PC-3 (cell line): ENCODE results near the gene FGFR3. TPM values are rescaled to one million over a fixed set of nuclear protein-coding genes. Genes with fewer than 3 reads are reported as not detected.

ENCODE experiments used
- ATAC-seq: fragments of 200-7000 bp; cut with Tn5 transposase; 2 replicates; pipeline ENCODE4 v1.9.1; 2020; ENCODE audit warnings: mild to moderate bottlenecking, moderate library complexity
- BruUV-seq: library from RNA; stranded (reverse); fragments of 400-500 nt; replicated peaks from 2 replicates; lab custom pipeline; 2021; lab: Mats Ljungman, UMichigan
- CTCF ChIA-PET: fragments of 300-600 bp; sonication (Branson Sonifier 250); formaldehyde crosslinking; loops from one replicate; lab custom pipeline; 2022; ENCODE audit warnings: antibody characterized with exemption; lab: Charles Lee
- POLR2A ChIA-PET: fragments of 300-600 bp; sonication (Branson Sonifier 250); formaldehyde crosslinking; loops from one replicate; lab custom pipeline; 2022; ENCODE audit warnings: antibody characterized with exemption; ENCODE audit not compliant: unreplicated experiment; lab: Charles Lee
- DNase-seq: peaks from one replicate; pipeline ENCODE4 v3.0.0-alpha.2; 2015
- H2AFZ ChIP-seq: fragments of 300-600 bp; sonication (generic); 2 replicates; pipeline ENCODE4 v1.6.0; 2016; ENCODE audit warnings: antibody characterized with exemption, low read length
- H3F3A ChIP-seq: fragments of 300-600 bp; sonication (generic); one replicate; pipeline ENCODE4 v1.6.0; 2017; ENCODE audit warnings: antibody characterized with exemption, low read length, control low read depth, mild to moderate bottlenecking; ENCODE audit not compliant: unreplicated experiment
- H3K27ac ChIP-seq: fragments of 300-600 bp; sonication (generic); 2 replicates; pipeline ENCODE4 v1.5.1; 2016; ENCODE audit warnings: mild to moderate bottlenecking, low read length
- H3K27me3 ChIP-seq: fragments of 300-600 bp; sonication (generic); 2 replicates; pipeline ENCODE4 v1.6.1; 2016; ENCODE audit warnings: low read length, mixed read lengths
- H3K36me3 ChIP-seq: fragments of 300-600 bp; sonication (generic); 2 replicates; pipeline ENCODE4 v1.6.1; 2016; ENCODE audit warnings: low read depth, mixed run types, low read length, mixed read lengths
- H3K4me1 ChIP-seq: fragments of 300-600 bp; sonication (generic); 2 replicates; pipeline ENCODE4 v1.5.1; 2016; ENCODE audit warnings: low read length; ENCODE audit not compliant: insufficient read depth
- H3K4me2 ChIP-seq: fragments of 300-600 bp; sonication (generic); 2 replicates; pipeline ENCODE4 v1.6.0; 2016; ENCODE audit warnings: low read length
- H3K4me3 ChIP-seq: fragments of 300-600 bp; sonication (generic); 2 replicates; pipeline ENCODE4 v1.5.1; 2016; ENCODE audit warnings: mild to moderate bottlenecking, low read length, mixed read lengths
- H3K79me2 ChIP-seq: fragments of 300-600 bp; sonication (generic); 2 replicates; pipeline ENCODE4 v1.6.1; 2017; ENCODE audit warnings: low read length, mixed read lengths
- H3K9ac ChIP-seq: fragments of 300-600 bp; sonication (generic); 2 replicates; pipeline ENCODE4 v1.6.0; 2016; ENCODE audit warnings: mild to moderate bottlenecking, low read length
- H3K9me2 ChIP-seq: fragments of 300-600 bp; sonication (generic); replicated peaks from 2 replicates; pipeline ENCODE4 v1.6.1; 2016; ENCODE audit warnings: mixed run types, low read length, mixed read lengths
- H3K9me3 ChIP-seq: fragments of 300-600 bp; sonication (generic); 2 replicates; pipeline ENCODE4 v1.6.1; 2016; ENCODE audit warnings: low read length, mixed read lengths
- H4K20me1 ChIP-seq: fragments of 300-600 bp; sonication (generic); 2 replicates; pipeline ENCODE4 v1.6.1; 2016; ENCODE audit warnings: low read length, mixed read lengths
- CTCF ChIP-seq: fragments of 300-600 bp; sonication (generic); conservative IDR thresholded peaks from 2 replicates; pipeline ENCODE4 v1.5.1; 2017; ENCODE audit warnings: antibody characterized with exemption, low read depth, mild to moderate bottlenecking, low read length
- EZH2 ChIP-seq: fragments of 300-600 bp; sonication (generic); IDR thresholded peaks from one replicate; pipeline ENCODE4 v1.6.1; 2017; ENCODE audit warnings: antibody characterized with exemption, mild to moderate bottlenecking, low read length; ENCODE audit not compliant: unreplicated experiment
- EZH2phosphoT487 ChIP-seq: fragments of 300-600 bp; sonication (generic); IDR thresholded peaks from 2 replicates; pipeline ENCODE4 v1.6.1; 2018; ENCODE audit warnings: mild to moderate bottlenecking, antibody characterized with exemption, low read length, borderline replicate concordance
- intact Hi-C: fragments of 100-400 bp; cut with micrococcal nuclease; formaldehyde crosslinking; loops from 2 replicates; pipeline ENCODE4 v1.9.0; 2023
- total RNA-seq: library from RNA; depleted of rRNA; stranded (reverse); fragments of >200 nt; gene quantifications from 2 replicates; pipeline ENCODE4 v1.2.3, GENCODE V29; 2014

FGFR3 gene
- total RNA-seq, 1 experiment from 2014 or later = 0.11 TPM

DNA sequence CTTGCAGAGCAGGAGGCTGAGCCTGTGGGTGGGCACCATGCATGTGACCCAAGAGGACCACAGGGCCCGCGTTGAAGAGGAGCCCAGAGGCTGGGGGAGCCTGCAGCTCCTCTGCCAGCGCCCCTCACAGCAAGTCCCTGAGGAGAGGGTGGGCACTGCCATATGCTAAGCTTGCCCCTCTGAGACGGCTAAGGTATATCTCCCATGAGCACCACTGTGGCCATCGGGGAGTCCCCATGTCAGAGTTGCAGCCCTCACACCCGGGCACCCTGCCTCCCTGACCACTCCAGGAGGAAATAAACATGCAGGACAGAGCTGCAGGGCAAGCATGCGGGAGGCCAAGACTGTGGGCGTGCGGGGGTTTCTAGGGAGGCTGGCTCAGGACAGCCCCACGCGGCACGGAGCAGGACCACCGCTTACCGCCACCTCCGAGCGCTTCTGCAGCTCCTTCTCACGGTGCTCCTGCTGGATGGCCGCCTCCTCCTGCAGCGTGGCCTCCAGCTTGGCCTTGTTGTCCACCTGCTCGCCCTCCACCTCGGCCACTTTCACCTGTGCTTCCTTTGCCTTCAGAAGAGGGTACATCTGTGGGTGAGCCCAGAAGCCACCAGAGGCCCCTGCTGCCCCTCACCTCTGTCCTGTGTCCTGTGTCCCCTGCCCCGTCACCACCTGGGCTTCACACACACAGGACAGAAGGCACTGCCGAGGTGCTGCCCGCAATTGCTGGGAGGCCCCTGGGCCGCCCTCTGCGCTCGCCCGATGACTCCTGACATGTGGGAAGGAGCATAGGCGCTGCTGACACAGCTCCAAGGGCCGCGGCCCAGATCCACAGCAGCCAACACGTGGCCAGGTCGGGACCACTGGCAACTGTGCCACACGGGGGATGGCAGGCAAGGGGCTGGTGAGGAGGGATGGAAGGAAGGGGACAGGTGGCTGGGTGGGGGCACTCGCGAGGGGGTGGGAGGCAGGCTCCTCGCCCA, 29.8 kb downstream of the FGFR3 start:
- Histone ChIP-seq H3K79me2 (no peaks in the 10 kb centered on the region), H3K4me3 (no peak overlapping the region), H2AFZ (no peak overlapping the region), H3K27me3 (no peaks in the 10 kb centered on the region), H3K27ac (no peak overlapping the region), H3F3A (no peaks in the 10 kb centered on the region), H3K9me3 (no peaks in the 10 kb centered on the region), H4K20me1 (no peaks in the 10 kb centered on the region), H3K36me3 (peaks cover 11% of the 10 kb centered on the region), H3K9ac (no peak overlapping the region), H3K9me2 (no peaks in the 10 kb centered on the region), H3K4me2 (no peak overlapping the region), H3K4me1 (no peaks in the 10 kb centered on the region)
- no TSS peak for BruUV-seq
- CTCF ChIA-PET = no interaction called here
- intact Hi-C loops = no loop called here
- POLR2A ChIA-PET = no interaction called here
- DNase-seq (no peak), ATAC-seq (no peak)
- no peak for TF ChIP-seq EZH2
- TF ChIP-seq CTCF = no peak
- TF ChIP-seq EZH2phosphoT487 = no peak

- no peaks in the 10 kb centered on the region for H3K79me2 ChIP-seq
- H3K9me2 ChIP-seq = no peaks in the 10 kb centered on the region
- H3K4me2 ChIP-seq = no peak overlapping the region
- ATAC-seq = no peak
- H3K27ac ChIP-seq = no peak overlapping the region
- no peaks in the 10 kb centered on the region for H3F3A ChIP-seq
- H3K27me3 ChIP-seq = no peaks in the 10 kb centered on the region
- H3K36me3 ChIP-seq = peaks cover 11% of the 10 kb centered on the region
- no peak for DNase-seq
- BruUV-seq = no TSS peak
- H3K4me3 ChIP-seq = no peak overlapping the region
- POLR2A ChIA-PET = no interaction called here
- H4K20me1 ChIP-seq = no peaks in the 10 kb centered on the region
- H2AFZ ChIP-seq = no peak overlapping the region
- CTCF ChIA-PET = no interaction called here
- H3K4me1 ChIP-seq = no peaks in the 10 kb centered on the region
- intact Hi-C loops = no loop called here
- TF ChIP-seq EZH2 (no peak), CTCF (no peak), EZH2phosphoT487 (no peak)
- no peaks in the 10 kb centered on the region for H3K9me3 ChIP-seq
- H3K9ac ChIP-seq = no peak overlapping the region
Measured at GRCh38 chr4:1823545-1823932, 30.4 kb downstream of the FGFR3 start.

DNA sequence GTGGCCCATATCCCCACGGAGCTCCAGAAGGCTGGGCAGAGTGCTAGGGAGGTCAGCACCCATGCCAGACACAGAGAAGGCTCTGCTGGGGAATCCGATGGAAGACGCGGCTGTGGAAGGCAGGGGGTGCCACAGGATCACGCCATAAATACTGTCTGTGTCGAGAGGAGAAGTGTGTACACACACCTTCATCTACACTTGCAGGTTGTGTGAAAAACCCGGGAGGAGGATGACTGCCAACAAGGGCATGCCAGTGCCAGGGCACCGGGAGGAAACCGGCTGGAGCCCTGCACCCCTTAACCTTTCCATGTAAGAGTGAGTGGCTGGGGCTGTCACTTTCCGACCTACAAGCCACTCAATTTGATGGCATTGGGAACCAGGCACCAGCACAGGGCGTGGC, 31.7 kb downstream of the FGFR3 start:
- no peaks in the 10 kb centered on the region for H3K4me1 ChIP-seq
- no peaks in the 10 kb centered on the region for H3F3A ChIP-seq
- ChIA-PET POLR2A (no interaction called here), CTCF (no interaction called here)
- intact Hi-C loops = no loop called here
- no peaks in the 10 kb centered on the region for H3K9me2 ChIP-seq
- H3K27me3 ChIP-seq = no peaks in the 10 kb centered on the region
- H3K9ac ChIP-seq = no peak overlapping the region
- H3K4me3 ChIP-seq = no peak overlapping the region
- no peak overlapping the region for H3K4me2 ChIP-seq
- no peaks in the 10 kb centered on the region for H4K20me1 ChIP-seq
- H3K27ac ChIP-seq = no peak overlapping the region
- no peak for TF ChIP-seq CTCF
- TF ChIP-seq EZH2phosphoT487 = no peak
- no peak for TF ChIP-seq EZH2
- no peak overlapping the region for H2AFZ ChIP-seq
- BruUV-seq = no TSS peak
- ATAC-seq (no peak), DNase-seq (no peak)
- H3K79me2 ChIP-seq = no peaks in the 10 kb centered on the region
- H3K9me3 ChIP-seq = no peaks in the 10 kb centered on the region
- H3K36me3 ChIP-seq = peaks cover 11% of the 10 kb centered on the region
